C4-2B (cell line): ENCODE measurements around the gene ITPKB.

Experiments used
- ZFX ChIP-seq: fragments of 450-650 bp; IDR thresholded peaks from 2 replicates; pipeline ENCODE4 v1.6.1; 2017
- TF ChIP-seq, protein P1 (sequence below): fragments of 450-650 bp; conservative IDR thresholded peaks from 2 replicates; pipeline ENCODE4 v1.5.1; 2017; ENCODE audit warnings: mild to moderate bottlenecking

DNA sequence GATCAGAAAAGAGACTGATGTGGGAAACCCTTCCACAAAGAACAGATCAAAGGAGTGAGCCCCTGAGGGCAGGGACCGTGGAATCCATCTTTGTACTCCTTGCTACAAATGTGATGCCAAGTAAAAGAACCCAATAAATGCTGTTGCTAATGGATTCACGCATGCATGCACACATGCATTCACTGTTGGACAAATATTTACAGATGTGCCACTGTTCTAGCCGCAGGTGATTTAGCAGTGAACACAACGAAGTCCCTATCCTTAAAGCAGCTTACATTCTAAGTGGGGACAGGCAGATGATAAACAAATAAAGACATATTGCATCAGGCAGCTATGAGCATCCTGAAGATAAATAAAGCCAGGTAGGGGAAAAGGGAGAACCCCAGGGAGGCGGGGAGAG, 67.8 kb downstream of the ITPKB start:
- TF ChIP-seq, protein P1, sequence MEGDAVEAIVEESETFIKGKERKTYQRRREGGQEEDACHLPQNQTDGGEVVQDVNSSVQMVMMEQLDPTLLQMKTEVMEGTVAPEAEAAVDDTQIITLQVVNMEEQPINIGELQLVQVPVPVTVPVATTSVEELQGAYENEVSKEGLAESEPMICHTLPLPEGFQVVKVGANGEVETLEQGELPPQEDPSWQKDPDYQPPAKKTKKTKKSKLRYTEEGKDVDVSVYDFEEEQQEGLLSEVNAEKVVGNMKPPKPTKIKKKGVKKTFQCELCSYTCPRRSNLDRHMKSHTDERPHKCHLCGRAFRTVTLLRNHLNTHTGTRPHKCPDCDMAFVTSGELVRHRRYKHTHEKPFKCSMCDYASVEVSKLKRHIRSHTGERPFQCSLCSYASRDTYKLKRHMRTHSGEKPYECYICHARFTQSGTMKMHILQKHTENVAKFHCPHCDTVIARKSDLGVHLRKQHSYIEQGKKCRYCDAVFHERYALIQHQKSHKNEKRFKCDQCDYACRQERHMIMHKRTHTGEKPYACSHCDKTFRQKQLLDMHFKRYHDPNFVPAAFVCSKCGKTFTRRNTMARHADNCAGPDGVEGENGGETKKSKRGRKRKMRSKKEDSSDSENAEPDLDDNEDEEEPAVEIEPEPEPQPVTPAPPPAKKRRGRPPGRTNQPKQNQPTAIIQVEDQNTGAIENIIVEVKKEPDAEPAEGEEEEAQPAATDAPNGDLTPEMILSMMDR = no peak
- no peak for TF ChIP-seq ZFX
